ENCODE measurements around the gene MYO1E.
A peak's percentile ranks its signal among the peaks of the same experiment; 100 is the strongest.
"Not testable (repeated sequence)": the region's sequence is repeated elsewhere in the genome, so short reads cannot be mapped to it uniquely, and the experiment has no call there.

The MYO1E gene

GRCh38 chr15:59169251-59169708 lies 203.4 kb downstream of the MYO1E start:
- no peak overlapping the region for H3K4me3 ChIP-seq (ENCODE audit: low read depth, low read length)
- TF ChIP-seq CTCF (IDR thresholded peaks at IDR 0.05; ENCODE audit: borderline replicate concordance, insufficient read depth, low read depth, low read length): no peak

DNA sequence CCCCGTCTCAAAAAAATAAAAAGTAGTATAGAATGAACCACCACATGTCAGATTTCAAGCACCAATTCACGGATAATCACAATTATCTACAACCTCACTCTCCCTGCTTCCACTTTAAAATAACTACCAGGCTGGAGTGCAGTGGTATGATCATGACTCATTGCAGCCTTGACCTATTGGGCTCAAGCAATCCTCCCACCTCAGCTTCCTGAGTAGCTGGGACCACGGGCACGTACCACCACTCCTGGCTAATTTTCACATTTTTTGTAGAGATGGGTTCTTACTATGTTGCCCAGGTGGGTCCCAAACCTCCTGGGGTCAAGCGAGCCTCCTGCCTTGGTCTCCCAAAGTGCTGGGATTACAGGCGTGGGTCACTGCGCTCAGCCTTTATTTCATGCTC lies 204.1 kb downstream of the MYO1E start:
- TF ChIP-seq CTCF (IDR thresholded peaks at IDR 0.05; ENCODE audit: borderline replicate concordance, insufficient read depth, low read depth, low read length): no peak
- no peak overlapping the region for H3K4me3 ChIP-seq (ENCODE audit: low read depth, low read length)

DNA sequence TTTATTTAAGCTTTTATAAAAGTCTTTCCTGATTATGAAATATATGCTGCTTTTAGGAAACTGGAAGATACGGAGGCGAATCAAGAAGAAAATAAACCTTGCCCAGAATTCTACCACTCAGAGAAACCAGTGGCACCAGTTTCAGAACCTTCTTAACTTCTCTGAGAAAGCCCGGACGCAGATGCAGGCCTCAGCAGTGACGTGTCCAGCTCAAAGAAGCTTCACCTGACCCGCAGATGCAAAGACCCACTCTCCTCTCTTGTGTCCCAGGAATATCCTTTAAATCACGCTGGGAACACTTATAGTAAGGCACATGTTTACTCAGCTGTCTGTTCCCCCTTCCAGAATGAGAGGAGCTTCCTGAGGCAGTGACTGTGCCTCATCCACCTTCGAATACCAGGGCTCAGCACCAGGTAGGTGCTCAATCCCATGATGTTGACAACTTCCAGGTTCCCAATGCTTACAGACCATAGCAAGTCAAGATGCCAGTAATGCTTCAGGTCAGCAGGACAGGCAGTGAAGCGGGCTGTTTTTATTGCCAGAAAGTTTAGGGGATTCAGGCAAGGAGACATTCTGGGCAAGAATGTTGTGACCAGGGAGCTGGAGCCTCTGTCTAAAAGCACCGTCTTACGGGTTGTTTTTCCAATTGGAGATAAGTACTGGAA lies 205.9 kb downstream of the MYO1E start:
- H3K4me3 ChIP-seq (ENCODE audit: low read depth, low read length): no peak overlapping the region
- no peak for TF ChIP-seq CTCF (IDR thresholded peaks at IDR 0.05; ENCODE audit: borderline replicate concordance, insufficient read depth, low read depth, low read length)

DNA sequence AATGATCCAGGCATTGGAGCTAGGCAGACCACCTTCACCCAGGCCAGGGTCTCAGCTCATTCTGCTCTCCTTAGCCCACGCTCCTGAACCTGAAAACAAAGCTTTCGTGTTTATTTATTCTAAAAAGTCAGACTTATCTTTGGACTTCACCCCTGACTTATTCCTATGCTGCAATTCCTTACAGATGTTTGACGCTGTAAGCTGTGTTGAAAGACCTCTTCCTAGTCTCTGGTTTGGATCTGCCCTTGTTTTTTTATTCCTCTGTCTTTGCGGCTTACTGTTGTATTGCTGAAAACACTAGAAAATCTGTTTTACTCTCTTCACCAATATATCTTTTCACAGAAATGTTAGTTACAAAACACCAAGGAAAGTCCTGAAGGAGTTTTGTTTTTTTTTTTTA lies 206.5 kb downstream of the MYO1E start:
- no peak overlapping the region for H3K4me3 ChIP-seq (ENCODE audit: low read depth, low read length)
- TF ChIP-seq CTCF (IDR thresholded peaks at IDR 0.05; ENCODE audit: borderline replicate concordance, insufficient read depth, low read depth, low read length): no peak

- no peak for TF ChIP-seq CTCF (IDR thresholded peaks at IDR 0.05; ENCODE audit: borderline replicate concordance, insufficient read depth, low read depth, low read length)
- H3K4me3 ChIP-seq (ENCODE audit: low read depth, low read length): no peak overlapping the region
Measured at GRCh38 chr15:59165726-59166125, 206.9 kb downstream of the MYO1E start.

DNA sequence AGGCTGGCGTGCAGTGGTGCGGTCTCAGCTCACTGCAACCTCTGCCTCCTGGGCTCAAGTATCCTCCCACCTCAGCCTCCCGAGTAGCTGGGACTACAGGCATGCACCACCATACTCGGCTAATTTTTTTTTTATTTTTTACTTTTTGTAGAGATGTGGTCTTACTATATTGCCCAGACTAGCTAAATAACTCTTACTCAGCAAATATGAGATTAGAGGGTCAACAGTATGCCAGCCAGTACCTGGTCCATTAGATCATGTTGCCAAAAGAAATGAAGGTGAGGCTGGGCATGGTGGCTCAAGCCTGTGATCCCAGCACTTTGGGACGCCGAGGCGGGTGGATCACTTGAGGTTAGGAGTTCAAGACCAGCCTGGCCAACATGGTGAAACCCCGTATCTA lies 210.6 kb downstream of the MYO1E start:
- H3K4me3 ChIP-seq (ENCODE audit: low read depth, low read length): not testable (repeated sequence)

DNA sequence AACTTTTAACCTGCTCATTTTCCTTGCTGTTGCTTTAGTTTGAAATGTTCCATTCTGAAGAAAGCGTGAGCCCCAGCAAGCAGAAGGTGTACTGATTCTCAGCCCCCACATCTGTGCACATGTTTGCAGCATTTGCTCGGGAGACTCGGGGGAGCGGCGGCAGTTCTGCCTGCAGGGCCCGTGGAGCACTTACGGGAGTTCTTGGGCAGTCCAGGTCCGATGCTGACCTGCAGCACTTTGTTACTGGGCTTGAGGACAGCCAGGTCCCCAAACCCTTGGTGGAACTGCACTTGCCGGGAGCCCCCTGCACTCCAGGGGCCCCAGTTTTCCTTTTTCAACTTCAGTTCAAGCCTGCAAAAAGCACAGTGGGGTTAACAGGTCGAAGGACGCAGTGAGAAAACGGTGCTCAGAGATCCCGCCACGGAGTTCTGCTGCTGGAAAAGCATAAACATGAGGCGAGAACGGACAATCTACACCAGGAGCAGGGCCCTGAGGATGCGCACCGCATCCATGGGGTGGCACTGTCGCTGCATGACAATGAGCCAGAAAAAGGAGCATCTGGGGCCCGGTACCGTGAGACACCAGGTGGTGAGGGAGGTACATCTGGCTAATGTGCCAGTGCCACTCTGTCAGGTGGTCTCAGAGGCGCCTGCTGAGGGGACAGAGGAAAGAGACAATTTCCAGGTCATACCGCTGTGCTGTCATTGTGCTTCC lies 211.6 kb downstream of the MYO1E start:
- no peak overlapping the region for H3K4me3 ChIP-seq (ENCODE audit: low read depth, low read length)
- peak; percentile 38; the same call in 1 of the 2 replicates for TF ChIP-seq CTCF (IDR thresholded peaks at IDR 0.05; ENCODE audit: borderline replicate concordance, insufficient read depth, low read depth, low read length)

Measured in GM12875 (cell line).